Measurements from ENCODE around the gene GPR161. TPM values are rescaled to one million over a fixed set of nuclear protein-coding genes. Genes with fewer than 3 reads are reported as not detected.

Gene GPR161
- total and polyA plus RNA-seq, 9 of the 15 experiments (the other 6 are each of a cell fraction or from before 2014, with no cell fraction given), result 0.15 to 2.4 (median 0.76) TPM

DNA sequence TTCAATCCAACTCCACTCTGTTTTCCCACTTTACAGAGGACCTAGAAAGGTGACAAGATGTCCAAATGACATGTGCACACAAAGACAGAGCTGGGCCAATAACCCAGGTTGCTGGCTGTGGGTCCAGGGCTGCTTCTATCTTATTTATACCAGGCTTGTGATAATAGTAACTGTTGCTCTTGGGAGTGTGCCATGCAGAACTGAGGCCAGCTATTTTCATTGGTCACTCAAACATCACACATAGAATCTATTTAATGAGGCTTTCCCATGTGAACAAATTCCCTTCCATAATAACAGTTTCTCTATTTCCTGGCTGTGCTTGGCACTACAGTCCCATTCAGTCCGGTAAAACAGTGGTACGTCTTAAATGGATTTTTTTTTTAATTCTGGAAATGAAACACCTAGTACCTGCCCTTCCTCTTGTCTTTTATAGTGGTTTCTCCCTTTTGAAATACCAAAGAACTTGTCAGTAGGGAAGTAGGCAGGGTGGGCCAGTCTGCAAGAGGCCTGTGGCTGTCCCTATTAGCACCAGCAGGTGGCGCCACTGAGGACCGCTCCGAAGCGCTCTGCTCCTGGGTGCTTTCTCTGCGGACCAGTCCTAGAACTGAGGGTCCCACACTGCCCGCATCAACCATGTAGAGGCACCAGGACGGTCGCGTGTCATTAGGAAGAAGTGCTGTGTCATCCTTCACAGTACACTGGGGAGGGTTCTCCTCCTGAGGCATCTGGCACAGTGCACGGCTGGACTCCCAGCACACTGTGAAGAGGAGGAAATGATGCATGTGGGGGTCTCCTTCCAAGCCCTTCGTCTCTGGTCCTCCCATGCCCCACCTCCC is 52.1 kb downstream of the GPR161 start (continued):
- TF ChIP-seq UBTF (IDR thresholded peaks at IDR 0.05; ENCODE audit: borderline replicate concordance in 1 of 2, low read depth in 2 of 2, low read length in 2 of 2), result no peak
- TF ChIP-seq HNRNPK (IDR thresholded peaks at IDR 0.05; ENCODE audit: low read depth, low read length, poor library complexity, severe bottlenecking), result no peak
- no peak for TF ChIP-seq ESRRB (CRISPR knock-in tag; IDR thresholded peaks at IDR 0.05; ENCODE audit: borderline replicate concordance)
- TF ChIP-seq NCOA6 (IDR thresholded peaks at IDR 0.05), result no peak
- TF ChIP-seq SFPQ (IDR thresholded peaks at IDR 0.05; ENCODE audit: low read depth, low read length), result no peak
- TF ChIP-seq, protein P1, sequence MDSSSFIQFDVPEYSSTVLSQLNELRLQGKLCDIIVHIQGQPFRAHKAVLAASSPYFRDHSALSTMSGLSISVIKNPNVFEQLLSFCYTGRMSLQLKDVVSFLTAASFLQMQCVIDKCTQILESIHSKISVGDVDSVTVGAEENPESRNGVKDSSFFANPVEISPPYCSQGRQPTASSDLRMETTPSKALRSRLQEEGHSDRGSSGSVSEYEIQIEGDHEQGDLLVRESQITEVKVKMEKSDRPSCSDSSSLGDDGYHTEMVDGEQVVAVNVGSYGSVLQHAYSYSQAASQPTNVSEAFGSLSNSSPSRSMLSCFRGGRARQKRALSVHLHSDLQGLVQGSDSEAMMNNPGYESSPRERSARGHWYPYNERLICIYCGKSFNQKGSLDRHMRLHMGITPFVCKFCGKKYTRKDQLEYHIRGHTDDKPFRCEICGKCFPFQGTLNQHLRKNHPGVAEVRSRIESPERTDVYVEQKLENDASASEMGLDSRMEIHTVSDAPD (CRISPR knock-in tag; IDR thresholded peaks at IDR 0.05), result no peak
- no peak for TF ChIP-seq BRCA1 (IDR thresholded peaks at IDR 0.05)
- TF ChIP-seq BRCA1 (CRISPR knock-in tag; IDR thresholded peaks at IDR 0.05), result no peak
- TF ChIP-seq ZNF717 (CRISPR knock-in tag; IDR thresholded peaks at IDR 0.05), result no peak
- no peak for TF ChIP-seq JUN (IDR thresholded peaks at IDR 0.05; ENCODE audit: borderline replicate concordance, low read depth, low read length)
- no peak for TF ChIP-seq JUN (CRISPR knock-in tag; IDR thresholded peaks at IDR 0.05; ENCODE audit: borderline replicate concordance)
- TF ChIP-seq ELF2 (CRISPR knock-in tag; IDR thresholded peaks at IDR 0.05), result no peak
- TF ChIP-seq ETV6 (IDR thresholded peaks at IDR 0.05; ENCODE audit: borderline replicate concordance in 1 of 2, low read depth in 2 of 2, low read length in 1 of 2), result no peak
- no peak for TF ChIP-seq ETV6 (CRISPR knock-in tag; IDR thresholded peaks at IDR 0.05; ENCODE audit: borderline replicate concordance)
- TF ChIP-seq ARID4B (CRISPR knock-in tag; IDR thresholded peaks at IDR 0.05), result no peak

All from K562 (cell line).